Glomerular endothelial cell (primary cell): ENCODE results near the gene GPATCH3. TPM values are rescaled to one million over a fixed set of nuclear protein-coding genes. Genes with fewer than 3 reads are reported as not detected.
"Not testable (repeated sequence)": the region's sequence is repeated elsewhere in the genome, so short reads cannot be mapped to it uniquely, and the experiment has no call there.

ENCODE experiments used
- DNase-seq: peaks from one replicate; pipeline ENCODE4 v3.0.0-alpha.2; 2011; ENCODE audit warnings: low read depth, low spot score; ENCODE audit errors: extremely low read depth
- total RNA-seq: library from RNA; depleted of rRNA; stranded (reverse); fragments of >200 nt; gene quantifications from 2 replicates; pipeline ENCODE4 v1.2.3, GENCODE V29; 2015

GPATCH3 gene
- total RNA-seq, 1 donor from 2014 or later = 7.1 TPM

- no peak for DNase-seq
These were observed 51.1 kb downstream of the GPATCH3 start for GRCh38 chr1:26848941-26849774.

GRCh38 chr1:26848499-26848898 is 51.8 kb downstream of the GPATCH3 start:
- DNase-seq = no peak

GRCh38 chr1:26847826-26848225 is 52.4 kb downstream of the GPATCH3 start:
- not testable (repeated sequence) for DNase-seq

- DNase-seq = no peak
These were observed 55.7 kb downstream of the GPATCH3 start for GRCh38 chr1:26844424-26845196.

Other genes starting within 250 kb of the GPATCH3 start
- gene ARID1A, start 204.5 kb downstream of the GPATCH3 start, total RNA-seq = 41.8 and 67.8 TPM in 2 replicates
- gene PIGV, start 112.5 kb downstream of the GPATCH3 start, total RNA-seq = 6.0 and 9.5 TPM in 2 replicates
- 23.2 and 24.4 TPM in 2 replicates for gene ZDHHC18, start 73.8 kb downstream of the GPATCH3 start, total RNA-seq
- 4.2 TPM in 1 of 2 replicates, not detected in the other for gene SFN, start 37.3 kb downstream of the GPATCH3 start, total RNA-seq
- 9.5 TPM in 2 replicates for gene GPN2, start 10.2 kb downstream of the GPATCH3 start, total RNA-seq
- gene NR0B2, start 13.5 kb upstream of the GPATCH3 start, total RNA-seq = not detected in 2 replicates
- 87.2 and 91.6 TPM in 2 replicates for gene NUDC, start 21.3 kb upstream of the GPATCH3 start, total RNA-seq
- gene KDF1, start 60.0 kb upstream of the GPATCH3 start, total RNA-seq = not detected in 2 replicates
- gene TRNP1, start 93.2 kb upstream of the GPATCH3 start, total RNA-seq = 65.4 and 169 TPM in 2 replicates
- 1.3 and 2.5 TPM in 2 replicates for gene TENT5B, start 112.4 kb upstream of the GPATCH3 start, total RNA-seq